Glomerular endothelial cell (primary cell): ENCODE measurements around the gene KRTAP10-11. TPM values are rescaled to one million over a fixed set of nuclear protein-coding genes. Genes with fewer than 3 reads are reported as not detected.
"Not testable (repeated sequence)": the region's sequence is repeated elsewhere in the genome, so short reads cannot be mapped to it uniquely, and the experiment has no call there.

Experiments
- DNase-seq: peaks from one replicate; pipeline ENCODE4 v3.0.0-alpha.2; 2011; ENCODE audit warnings: low read depth, low spot score; ENCODE audit errors: extremely low read depth
- total RNA-seq: library from RNA; depleted of rRNA; stranded (reverse); fragments of >200 nt; gene quantifications from 2 replicates; pipeline ENCODE4 v1.2.3, GENCODE V29; 2015

Gene KRTAP10-11
- total RNA-seq, 1 donor from 2014 or later = not detected

GRCh38 chr21:44658913-44659595, 12.8 kb downstream of the KRTAP10-11 start:
- DNase-seq = no peak

GRCh38 chr21:44661567-44661966, 15.4 kb downstream of the KRTAP10-11 start:
- not testable (repeated sequence) for DNase-seq

- no peak for DNase-seq
Observed at GRCh38 chr21:44664691-44665090, 18.5 kb downstream of the KRTAP10-11 start.

GRCh38 chr21:44666401-44667320, 20.4 kb downstream of the KRTAP10-11 start, which contains the start of gene KRTAP12-2:
KRTAP12-2 (minus strand) TSS chr21:44666927; CDS start chr21:44666886, 41 bp downstream.
- DNase-seq = no peak

- DNase-seq = no peak
Observed at GRCh38 chr21:44667612-44668011, 21.4 kb downstream of the KRTAP10-11 start.

GRCh38 chr21:44670642-44671432, 24.6 kb downstream of the KRTAP10-11 start:
- no peak for DNase-seq

GRCh38 chr21:44671911-44672310, 25.7 kb downstream of the KRTAP10-11 start:
- no peak for DNase-seq

- no peak for DNase-seq
Observed at GRCh38 chr21:44677881-44678280, 31.7 kb downstream of the KRTAP10-11 start.

- no peak for DNase-seq
Observed at GRCh38 chr21:44681152-44681551, 34.9 kb downstream of the KRTAP10-11 start.

GRCh38 chr21:44681861-44682579, 35.8 kb downstream of the KRTAP10-11 start, which contains the start of gene KRTAP12-1:
KRTAP12-1 (minus strand) TSS chr21:44682163; CDS start chr21:44682123, 40 bp downstream.
- DNase-seq = no peak

GRCh38 chr21:44682580-44683151, 36.5 kb downstream of the KRTAP10-11 start:
- no peak for DNase-seq

GRCh38 chr21:44684077-44684476, 37.9 kb downstream of the KRTAP10-11 start:
- DNase-seq = no peak

- DNase-seq = no peak
Observed at GRCh38 chr21:44684483-44684882, 38.3 kb downstream of the KRTAP10-11 start.

GRCh38 chr21:44685050-44685449, 38.8 kb downstream of the KRTAP10-11 start:
- DNase-seq = not testable (repeated sequence)

GRCh38 chr21:44686000-44686781, 40.0 kb downstream of the KRTAP10-11 start:
- no peak for DNase-seq

GRCh38 chr21:44686843-44687561, 40.8 kb downstream of the KRTAP10-11 start:
- no peak for DNase-seq

- no peak for DNase-seq
Observed at GRCh38 chr21:44687671-44688070, 41.5 kb downstream of the KRTAP10-11 start.

- DNase-seq = not testable (repeated sequence)
Observed at GRCh38 chr21:44689740-44690139, 43.5 kb downstream of the KRTAP10-11 start.
